Effector memory CD4-positive, alpha-beta T cell (primary cell): ENCODE data around the gene ACO1.
"Not testable (repeated sequence)": the region's sequence is repeated elsewhere in the genome, so short reads cannot be mapped to it uniquely, and the experiment has no call there.

Source experiments
- DNase-seq, 3 donors: peaks; one replicate each; pipeline ENCODE4 v3.0.0-alpha.2; 2020
- H3K27ac ChIP-seq: 2 replicates; pipeline ENCODE4 v1.7.0; 2013; ENCODE audit warnings: mild to moderate bottlenecking, low read length, moderate library complexity; ENCODE audit not compliant: insufficient read depth, poor library complexity, severe bottlenecking
- H3K27me3 ChIP-seq: replicated peaks from 2 replicates; pipeline ENCODE4 v1.7.0; 2013; ENCODE audit warnings: mild to moderate bottlenecking, low read length; ENCODE audit not compliant: insufficient read depth, control insufficient read depth, poor library complexity, severe bottlenecking
- H3K36me3 ChIP-seq: 2 replicates; pipeline ENCODE4 v1.7.0; 2013; ENCODE audit warnings: mild to moderate bottlenecking, low read length, moderate library complexity; ENCODE audit not compliant: control insufficient read depth, insufficient read depth
- H3K4me1 ChIP-seq: 2 replicates; pipeline ENCODE4 v1.7.0; 2013; ENCODE audit warnings: low read length, mild to moderate bottlenecking; ENCODE audit not compliant: control insufficient read depth, insufficient read depth, poor library complexity, severe bottlenecking
- H3K4me3 ChIP-seq: 2 replicates; pipeline ENCODE4 v1.7.0; 2013; ENCODE audit warnings: low read length, low read depth, mild to moderate bottlenecking; ENCODE audit not compliant: insufficient read depth, poor library complexity, severe bottlenecking
- H3K9me3 ChIP-seq: 2 replicates; pipeline ENCODE4 v1.7.0; 2013; ENCODE audit warnings: mild to moderate bottlenecking, low read length, moderate library complexity; ENCODE audit not compliant: control insufficient read depth

Gene ACO1

DNA sequence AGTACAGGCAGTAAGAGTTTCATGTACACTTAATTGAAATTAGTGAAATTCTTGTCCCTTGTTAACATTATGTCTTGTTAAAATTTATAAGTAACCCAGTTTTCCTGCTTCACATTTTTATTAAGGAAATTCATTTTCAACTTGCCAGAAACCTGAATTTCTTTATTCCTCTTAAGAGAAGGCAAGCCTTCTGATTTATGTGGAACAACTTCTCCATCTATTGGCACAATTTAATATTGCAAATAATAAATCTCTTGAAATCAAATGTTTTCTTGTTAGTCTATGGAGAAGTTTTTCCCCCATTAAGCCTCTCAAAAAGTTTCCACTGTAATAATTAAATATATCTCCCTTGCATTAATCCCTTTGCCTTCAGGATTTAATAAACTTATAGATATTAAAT is 33.8 kb upstream of the ACO1 start:
- no peak for DNase-seq
- Histone ChIP-seq H3K27ac (no peak overlapping the region), H3K9me3 (no peaks in the 10 kb centered on the region), H3K4me1 (no peaks in the 10 kb centered on the region), H3K4me3 (no peak overlapping the region), H3K36me3 (no peaks in the 10 kb centered on the region), H3K27me3 (no peaks in the 10 kb centered on the region)

DNA sequence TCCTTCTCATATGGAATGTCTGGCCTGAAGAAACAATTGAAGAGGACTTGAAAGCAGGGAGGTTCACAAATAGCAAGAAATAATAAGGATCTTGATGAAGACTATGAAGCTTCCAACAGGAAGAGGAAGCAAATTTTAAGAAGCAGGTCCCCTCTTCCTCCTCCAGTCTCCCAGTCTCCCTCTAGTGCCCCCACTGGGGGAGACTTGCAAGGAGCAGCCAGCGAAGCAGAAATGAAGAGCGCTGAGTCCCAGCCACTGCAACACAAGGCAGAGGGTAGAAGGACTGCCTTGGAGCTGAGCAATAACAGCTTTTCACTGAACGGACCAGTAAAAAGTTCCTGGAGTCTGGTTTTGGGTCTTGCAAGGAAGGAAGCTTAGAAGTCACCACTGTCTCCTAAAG is 32.6 kb upstream of the ACO1 start:
- DNase-seq, result no peak
- H3K4me1 ChIP-seq, result no peaks in the 10 kb centered on the region
- H3K27me3 ChIP-seq, result no peaks in the 10 kb centered on the region
- H3K9me3 ChIP-seq, result no peaks in the 10 kb centered on the region
- no peaks in the 10 kb centered on the region for H3K36me3 ChIP-seq
- H3K4me3 ChIP-seq, result no peak overlapping the region
- H3K27ac ChIP-seq, result no peak overlapping the region

- H3K4me3 ChIP-seq, H3K27ac ChIP-seq, H3K27me3 ChIP-seq, DNase-seq, H3K9me3 ChIP-seq, H3K36me3 ChIP-seq, H3K4me1 ChIP-seq: not testable (repeated sequence)
Measured at GRCh38 chr9:32353476-32353875, 31.0 kb upstream of the ACO1 start.

- Histone ChIP-seq H3K27ac (no peak overlapping the region), H3K36me3 (no peaks in the 10 kb centered on the region), H3K27me3 (no peaks in the 10 kb centered on the region), H3K4me1 (no peaks in the 10 kb centered on the region), H3K9me3 (no peaks in the 10 kb centered on the region), H3K4me3 (no peak overlapping the region)
- no peak for DNase-seq
Measured at GRCh38 chr9:32359452-32359851, 25.0 kb upstream of the ACO1 start.

- Histone ChIP-seq H3K27me3 (no peaks in the 10 kb centered on the region), H3K27ac (no peak overlapping the region), H3K4me3 (no peak overlapping the region), H3K4me1 (no peaks in the 10 kb centered on the region), H3K9me3 (no peaks in the 10 kb centered on the region), H3K36me3 (no peaks in the 10 kb centered on the region)
- no peak for DNase-seq
Measured at GRCh38 chr9:32360983-32361673, 23.3 kb upstream of the ACO1 start.

DNA sequence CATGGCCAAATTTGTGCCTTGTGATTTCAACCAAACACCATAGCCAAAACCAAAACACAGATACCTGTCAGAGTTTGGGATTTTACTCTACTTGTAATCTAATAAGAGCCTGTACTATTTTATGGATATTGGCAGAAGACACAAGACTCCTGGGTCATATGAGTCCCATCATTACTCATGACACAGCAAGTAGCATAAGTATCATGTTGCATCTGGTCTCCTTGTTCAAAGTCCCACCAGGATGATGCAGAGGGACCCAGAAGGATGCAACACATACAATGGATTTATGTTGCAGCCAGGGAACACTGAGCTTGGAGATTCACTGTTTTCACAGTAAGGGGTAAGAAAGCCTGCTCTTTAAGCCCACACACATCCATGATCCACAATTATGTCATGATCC is 13.2 kb upstream of the ACO1 start:
- H3K4me1 ChIP-seq, result no peaks in the 10 kb centered on the region
- DNase-seq, result no peak
- no peak overlapping the region for H3K27ac ChIP-seq
- H3K9me3 ChIP-seq, result no peaks in the 10 kb centered on the region
- no peaks in the 10 kb centered on the region for H3K27me3 ChIP-seq
- no peak overlapping the region for H3K4me3 ChIP-seq
- H3K36me3 ChIP-seq, result no peaks in the 10 kb centered on the region

DNA sequence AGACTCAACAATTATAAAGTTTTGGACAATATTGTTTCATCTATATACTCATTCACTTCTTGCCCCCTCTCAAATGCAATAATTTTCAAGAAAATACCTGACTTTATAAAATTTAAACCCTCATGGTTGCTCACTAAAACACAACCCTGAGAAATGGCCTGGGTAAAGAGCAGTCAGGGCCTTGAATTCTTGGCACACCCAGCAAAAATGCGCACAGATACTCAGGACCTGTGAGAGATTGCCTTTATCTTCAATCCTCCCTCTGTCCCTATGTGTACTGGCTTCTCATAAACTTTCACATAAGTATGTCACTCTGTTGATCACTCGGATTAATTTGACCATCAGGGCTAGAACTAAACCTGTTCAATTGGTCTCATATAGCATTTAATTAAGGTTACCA is 12.8 kb upstream of the ACO1 start:
- H3K27ac ChIP-seq, result no peak overlapping the region
- H3K36me3 ChIP-seq, result no peaks in the 10 kb centered on the region
- H3K9me3 ChIP-seq, result no peaks in the 10 kb centered on the region
- H3K27me3 ChIP-seq, result no peaks in the 10 kb centered on the region
- H3K4me1 ChIP-seq, result no peaks in the 10 kb centered on the region
- no peak for DNase-seq
- H3K4me3 ChIP-seq, result no peak overlapping the region

- no peaks in the 10 kb centered on the region for H3K4me1 ChIP-seq
- H3K4me3 ChIP-seq, result no peak overlapping the region
- no peaks in the 10 kb centered on the region for H3K27me3 ChIP-seq
- no peak overlapping the region for H3K27ac ChIP-seq
- no peaks in the 10 kb centered on the region for H3K9me3 ChIP-seq
- DNase-seq, result no peak
- H3K36me3 ChIP-seq, result no peaks in the 10 kb centered on the region
Measured at GRCh38 chr9:32376285-32376684, 8.2 kb upstream of the ACO1 start.

DNA sequence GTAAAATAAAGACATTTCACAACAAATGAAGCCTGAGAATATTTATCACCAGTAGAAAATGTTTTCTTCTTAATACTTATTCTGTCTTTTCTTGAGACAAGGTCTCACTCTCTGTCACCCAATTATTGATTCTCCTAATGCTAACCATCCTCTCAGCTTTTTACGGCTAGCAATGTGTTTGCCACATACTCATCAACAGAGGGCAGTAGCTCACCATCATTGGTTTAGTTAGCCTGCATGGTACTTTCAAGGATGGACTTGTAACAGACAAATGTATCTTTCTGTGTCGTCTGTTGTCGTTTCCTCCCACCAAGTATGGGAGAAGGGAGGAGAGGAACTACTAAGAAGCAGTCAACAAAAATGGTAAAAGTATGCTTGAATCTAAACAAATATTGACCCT is 5.9 kb upstream of the ACO1 start:
- Histone ChIP-seq H3K9me3 (no peaks in the 10 kb centered on the region), H3K4me3 (no peak overlapping the region), H3K27ac (no peak overlapping the region), H3K27me3 (no peaks in the 10 kb centered on the region), H3K4me1 (peaks cover 1% of the 10 kb centered on the region), H3K36me3 (no peaks in the 10 kb centered on the region)
- DNase-seq, result peak in 2 of 3 donors; percentile 7 to 28

GRCh38 chr9:32378993-32379729 is 5.3 kb upstream of the ACO1 start:
- Histone ChIP-seq H3K9me3 (no peaks in the 10 kb centered on the region), H3K27ac (no peak overlapping the region), H3K36me3 (no peaks in the 10 kb centered on the region), H3K4me3 (no peak overlapping the region), H3K27me3 (no peaks in the 10 kb centered on the region), H3K4me1 (peaks cover 5% of the 10 kb centered on the region)
- peak in 2 of 3 donors; percentile 9 to 40 for DNase-seq
